CD4-positive, alpha-beta T cell treated with Interleukin-15 for 1 hour (primary cell): Measurements from ENCODE around the gene CTNND2.

ENCODE experiments used
- DNase-seq: peaks from one replicate; pipeline ENCODE4 v3.0.0-alpha.2; 2020

The CTNND2 gene

DNA sequence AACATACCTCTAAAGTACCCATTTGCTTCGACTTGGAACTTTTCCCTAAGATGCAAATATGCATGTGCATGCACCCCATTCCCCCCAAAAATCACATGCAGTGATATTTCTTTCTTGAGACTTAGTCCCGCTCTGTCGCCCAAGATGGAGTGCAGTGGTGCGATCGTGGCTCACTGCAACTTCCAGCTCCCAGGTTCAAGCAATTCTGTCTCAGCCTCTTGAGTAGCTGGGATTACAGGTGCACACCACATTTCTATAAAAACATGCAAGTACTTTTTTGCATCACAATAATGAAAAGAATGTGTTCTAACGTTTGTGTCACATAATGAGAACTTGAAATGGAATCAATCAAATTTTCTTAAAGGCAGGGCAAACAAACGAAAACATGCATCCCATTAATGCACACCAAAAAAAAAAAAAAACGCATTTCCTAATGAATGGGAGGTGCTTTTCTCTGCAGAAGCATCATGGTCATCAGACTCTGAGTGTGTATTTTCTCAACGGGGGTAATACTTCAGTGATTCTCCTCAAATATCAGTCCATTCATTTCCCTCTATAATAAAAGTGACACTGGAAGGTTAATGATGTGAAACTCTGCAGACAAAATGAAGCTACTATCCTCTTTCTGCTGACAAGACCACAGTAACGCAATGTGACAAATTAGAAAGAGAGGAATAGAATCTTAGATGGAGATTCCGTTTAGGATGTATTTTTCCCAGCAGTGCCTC, 389.4 kb downstream of the CTNND2 start:
- no peak for DNase-seq

DNA sequence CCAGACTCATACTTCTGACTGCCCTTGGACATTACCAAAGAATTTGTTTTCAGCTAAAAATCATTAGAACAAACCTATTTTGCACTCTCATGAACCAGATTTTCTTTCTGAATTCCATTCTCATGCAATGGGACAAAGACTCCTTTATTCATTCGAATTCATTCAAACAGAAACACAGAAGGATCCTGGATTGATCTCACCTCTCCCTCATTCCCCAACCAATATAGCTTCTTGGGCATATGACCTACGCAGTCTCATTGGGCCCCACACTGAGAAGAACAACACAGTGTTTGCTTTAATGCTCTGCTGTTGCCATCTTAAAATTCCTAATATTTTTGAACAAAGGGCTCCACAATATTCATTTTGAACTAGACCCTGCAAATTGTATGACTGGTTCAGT, 392.4 kb downstream of the CTNND2 start:
- no peak for DNase-seq

DNA sequence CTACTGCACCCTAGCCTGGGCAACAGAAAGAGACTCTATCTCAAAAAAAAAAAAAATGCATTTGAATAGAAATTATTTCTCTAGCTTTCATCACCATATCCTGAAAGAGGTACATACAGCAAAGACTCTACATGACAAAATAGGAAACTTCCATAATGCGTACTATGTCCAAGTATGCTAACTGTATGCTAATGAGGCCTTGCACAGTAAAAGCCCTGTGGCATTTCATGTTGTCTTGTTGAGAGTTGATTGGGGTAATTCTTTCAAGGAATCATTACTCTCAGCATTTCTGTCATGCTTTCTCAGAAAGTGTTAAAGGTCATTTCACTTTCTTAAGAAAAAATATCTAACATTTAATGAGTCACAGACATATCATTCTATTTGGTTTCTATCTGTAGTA, 393.4 kb downstream of the CTNND2 start:
- no peak for DNase-seq

DNA sequence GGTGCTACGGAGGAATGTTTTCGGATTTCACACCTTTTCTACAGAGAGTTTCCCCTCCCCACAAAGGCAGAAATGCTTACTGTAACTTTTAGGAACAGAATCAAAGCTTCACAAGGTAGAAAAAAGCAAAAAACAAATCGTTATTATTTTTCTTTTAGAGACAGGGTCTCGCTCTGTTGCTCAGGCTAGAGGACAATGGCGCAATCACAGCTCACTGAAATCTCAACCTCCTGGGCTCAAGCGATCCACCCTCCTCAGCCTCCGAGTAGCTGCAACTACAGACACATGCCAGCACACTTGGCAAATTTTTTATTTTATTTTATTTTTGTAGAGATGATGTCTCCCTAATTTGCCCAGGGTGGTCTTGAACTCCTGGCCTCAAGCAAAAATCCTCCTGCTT, 394.5 kb downstream of the CTNND2 start:
- DNase-seq: no peak

DNA sequence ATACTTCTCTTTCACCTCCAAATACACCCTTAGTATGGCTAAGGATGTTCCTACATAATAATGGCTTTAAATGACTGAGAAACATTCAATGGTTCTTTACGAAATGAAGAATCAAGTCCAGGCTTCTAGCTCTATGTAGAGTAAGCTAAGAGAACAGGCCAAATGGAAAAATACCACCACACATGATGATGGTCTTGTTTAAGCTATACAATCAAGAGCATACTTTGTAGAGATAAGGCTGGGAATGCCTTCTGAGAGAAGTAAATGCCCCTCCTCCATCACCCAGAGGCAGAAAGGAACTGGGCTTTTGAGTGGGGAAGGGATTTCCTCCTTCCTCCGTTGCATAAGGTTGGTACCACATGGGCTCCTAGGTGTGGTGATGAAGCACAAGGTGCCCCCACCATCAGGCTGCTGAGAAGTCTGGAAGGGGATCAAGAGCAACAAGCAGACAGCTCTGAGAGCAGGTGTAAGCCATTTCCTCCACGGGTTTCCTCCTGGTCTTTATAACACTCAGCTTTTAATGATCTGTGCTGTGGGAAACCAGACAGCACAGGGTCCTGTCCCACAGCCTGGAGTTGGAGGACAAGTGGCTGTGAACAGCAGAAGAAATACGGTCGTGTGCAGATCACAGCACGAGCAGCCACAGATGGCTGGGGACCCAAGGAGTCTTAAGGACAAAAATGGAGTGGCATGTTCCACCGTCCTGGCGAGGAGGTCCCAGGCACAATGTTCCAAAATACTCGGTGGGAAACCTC, 396.9 kb downstream of the CTNND2 start:
- no peak for DNase-seq

DNA sequence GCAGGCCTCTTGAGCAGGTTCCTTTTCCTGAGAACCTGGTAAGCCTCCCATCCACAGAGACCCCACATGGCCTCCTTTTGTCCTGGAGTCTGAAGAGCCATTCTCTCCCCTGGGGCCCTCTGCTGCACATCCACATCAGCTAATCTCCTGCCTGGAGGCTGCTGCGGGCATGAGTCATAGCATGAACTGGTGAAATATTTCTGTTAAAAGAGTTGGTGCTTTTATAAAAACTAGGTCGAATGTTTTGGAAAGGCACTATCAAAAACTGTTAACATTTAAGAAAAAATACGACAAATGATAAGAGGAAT, 399.4 kb downstream of the CTNND2 start:
- no peak for DNase-seq

DNA sequence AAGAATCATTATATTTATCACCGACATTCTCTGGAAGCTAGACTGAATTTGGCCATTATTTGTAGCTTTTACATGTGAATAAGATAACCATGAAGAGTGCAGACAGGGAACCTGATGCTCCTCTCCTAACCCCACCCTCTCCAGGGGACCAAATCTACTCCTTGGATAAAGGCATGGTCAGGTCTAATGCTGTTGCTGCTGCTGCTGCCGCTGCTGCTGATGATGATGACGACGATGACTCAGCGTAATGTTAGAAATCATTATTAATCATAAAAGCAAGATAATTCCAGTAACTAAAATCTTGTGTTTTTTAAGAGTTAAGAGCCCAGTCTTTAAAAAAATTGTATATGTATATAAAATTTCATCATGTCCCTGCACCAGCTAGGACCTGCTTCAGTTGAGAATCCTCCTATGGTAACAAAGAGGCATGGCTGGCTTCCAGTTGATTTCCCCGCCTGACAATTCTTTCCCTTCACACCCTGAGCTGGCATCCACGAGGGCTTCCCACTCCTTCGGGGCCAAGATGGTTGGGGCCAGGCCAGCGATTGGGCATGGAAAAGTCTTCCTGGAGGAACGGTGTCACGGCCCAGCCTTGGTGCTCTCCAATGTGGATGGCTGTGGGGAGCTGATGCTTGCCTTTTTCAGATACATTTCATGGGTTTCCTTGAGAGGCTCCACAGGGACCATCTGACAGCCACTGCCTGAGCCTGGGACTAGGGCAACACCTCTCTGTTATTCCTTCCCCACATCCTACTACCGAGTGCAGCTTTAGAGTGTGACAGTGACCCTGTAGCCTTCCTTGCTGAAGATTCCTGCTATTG, 400.0 kb downstream of the CTNND2 start:
- no peak for DNase-seq

DNA sequence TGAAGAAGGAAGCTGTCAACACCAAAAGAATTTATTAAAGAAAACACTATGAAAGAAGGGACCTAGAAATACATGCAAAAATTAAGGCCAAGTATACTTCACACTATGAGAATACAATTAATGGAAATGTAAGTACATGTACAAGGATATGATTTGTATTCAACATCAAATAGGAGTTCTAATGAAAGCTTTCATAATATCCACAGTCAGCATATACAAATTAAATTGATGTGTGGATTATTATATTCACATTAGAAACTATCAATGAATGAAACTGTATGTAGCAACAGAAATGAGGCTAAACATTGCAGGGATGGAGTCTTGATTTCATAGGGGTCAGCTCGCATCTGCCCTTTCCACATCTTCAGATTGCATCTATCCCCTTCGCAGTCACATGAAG, 401.5 kb downstream of the CTNND2 start:
- no peak for DNase-seq

DNA sequence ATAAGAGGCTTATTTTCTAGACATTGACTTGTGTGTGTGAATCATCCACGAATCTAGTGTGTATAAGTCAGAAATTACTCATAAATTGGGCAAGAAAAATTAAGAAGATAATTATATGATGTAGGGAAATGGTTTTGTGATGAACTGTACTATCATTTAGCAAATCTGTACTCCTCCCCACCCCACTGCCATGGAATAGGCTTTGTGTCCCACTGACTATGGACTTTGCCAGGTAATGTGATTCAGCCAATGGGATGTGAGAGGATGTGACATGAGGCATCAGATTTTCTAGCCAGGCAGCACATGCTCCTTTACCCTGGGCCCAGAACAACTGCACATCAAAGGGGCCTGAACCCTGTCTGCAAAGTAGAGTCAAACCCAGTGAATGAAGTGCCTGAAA, 406.6 kb downstream of the CTNND2 start:
- DNase-seq: no peak

DNA sequence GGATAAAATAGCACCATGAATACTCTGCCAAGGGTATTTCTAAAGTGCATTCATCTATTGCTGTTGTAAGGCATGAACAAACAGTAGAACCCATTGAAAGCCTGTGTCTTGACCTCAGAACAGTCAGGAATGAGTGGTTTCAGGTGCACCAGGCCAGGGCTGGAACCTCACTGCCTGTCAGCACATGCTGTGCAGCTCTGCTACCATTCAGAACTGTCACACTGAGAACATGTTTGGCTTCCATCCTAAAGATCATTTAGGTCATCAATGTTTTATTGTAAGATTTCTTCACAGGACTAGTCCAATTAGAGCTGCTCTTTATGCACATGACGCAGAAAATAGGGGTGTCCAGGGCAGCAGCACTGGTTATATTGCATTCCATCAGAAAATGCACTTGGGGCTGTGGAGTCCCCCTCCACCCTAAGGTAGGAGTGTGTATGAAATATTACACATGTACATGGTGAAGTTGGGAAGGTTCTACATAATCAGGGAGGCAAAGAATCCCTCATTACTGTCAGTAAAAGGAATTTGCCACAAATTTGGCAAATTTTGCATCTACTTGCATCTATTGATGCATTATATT, 408.0 kb downstream of the CTNND2 start:
- no peak for DNase-seq

DNA sequence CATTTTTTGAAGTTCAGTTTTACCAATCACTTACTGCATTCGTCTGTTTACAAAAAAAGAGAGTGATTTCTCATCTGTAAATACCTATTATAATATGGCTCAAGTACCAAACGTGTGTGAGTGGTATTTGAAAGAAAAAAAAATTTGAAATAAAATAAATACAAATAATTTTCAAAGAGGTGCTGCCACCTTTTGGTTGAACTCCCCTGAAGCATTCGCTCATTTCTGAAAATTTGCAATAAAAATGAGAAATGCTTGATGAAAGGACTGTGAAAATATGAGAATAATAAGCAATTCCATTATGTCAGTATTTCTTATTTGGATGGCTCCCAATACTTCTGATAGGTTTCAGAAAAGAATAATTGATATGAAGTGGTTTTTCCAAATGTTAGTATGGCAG, 409.9 kb downstream of the CTNND2 start:
- DNase-seq: no peak

DNA sequence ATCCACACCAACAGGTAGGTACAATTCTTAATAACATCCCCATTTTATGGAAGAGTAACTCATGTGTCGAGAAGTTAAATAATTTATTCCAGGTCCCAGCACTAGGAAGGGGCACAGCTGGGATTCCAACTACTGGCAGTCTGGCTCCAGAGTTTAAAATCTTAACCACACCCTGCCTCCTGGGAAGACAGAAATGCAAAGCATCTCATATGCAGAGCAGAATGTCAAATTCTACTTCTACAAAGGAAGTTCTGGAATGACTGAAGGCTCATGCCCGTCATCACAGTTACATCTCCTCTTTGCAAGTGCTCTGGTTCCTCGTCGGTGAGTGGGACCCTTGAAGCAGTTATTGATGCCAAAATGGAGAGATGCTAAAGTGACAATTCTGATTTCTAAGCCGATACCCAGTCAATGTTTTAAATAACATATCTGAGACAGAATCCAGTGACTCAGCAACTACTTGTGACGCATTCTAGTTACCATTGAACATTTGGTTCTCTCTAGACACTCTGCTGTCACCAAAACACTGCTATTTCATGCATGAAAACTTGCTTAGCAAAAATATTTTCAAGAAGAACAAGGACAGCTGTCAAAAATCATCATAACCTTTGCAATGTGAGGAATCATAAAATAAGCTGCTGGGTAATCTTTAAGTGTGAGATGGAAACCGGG, 412.7 kb downstream of the CTNND2 start:
- DNase-seq: no peak

DNA sequence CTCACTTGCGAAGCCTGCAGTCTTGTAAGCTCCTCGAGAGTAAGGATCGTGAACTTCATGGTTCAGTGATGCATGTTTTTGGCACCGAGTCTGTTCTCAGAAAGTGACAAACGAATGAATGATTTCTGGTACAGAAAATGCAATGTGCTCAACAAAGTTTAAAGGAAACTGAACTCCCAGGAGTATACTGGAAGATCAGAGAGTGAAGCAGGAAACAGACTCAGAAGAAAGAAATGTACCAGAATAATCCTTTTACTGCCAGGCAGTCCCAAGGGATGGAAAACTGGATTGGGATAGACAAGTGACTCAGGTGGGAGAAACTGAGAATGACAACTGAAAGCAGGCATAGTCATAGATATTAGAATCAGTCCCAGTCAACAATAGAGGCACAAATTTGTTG, 420.6 kb downstream of the CTNND2 start:
- no peak for DNase-seq

DNA sequence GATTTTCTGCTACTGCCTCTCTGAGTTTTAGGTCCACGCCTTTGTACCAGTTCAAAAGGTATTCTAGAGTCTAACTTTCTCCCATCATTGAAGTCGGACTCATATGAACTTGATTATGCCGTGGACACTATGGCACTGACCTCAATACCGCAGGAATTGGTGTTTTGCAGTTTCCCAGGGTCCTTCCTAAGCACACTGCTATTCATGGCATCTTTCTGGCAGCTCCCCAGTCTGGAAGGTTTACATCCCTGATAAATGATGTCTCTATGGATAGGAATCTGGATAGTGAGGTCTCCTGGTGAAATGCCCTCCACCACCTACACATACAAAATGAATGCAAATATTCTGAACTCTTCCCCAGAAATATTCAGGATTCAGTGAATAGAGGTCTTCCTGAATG, 422.2 kb downstream of the CTNND2 start:
- no peak for DNase-seq

DNA sequence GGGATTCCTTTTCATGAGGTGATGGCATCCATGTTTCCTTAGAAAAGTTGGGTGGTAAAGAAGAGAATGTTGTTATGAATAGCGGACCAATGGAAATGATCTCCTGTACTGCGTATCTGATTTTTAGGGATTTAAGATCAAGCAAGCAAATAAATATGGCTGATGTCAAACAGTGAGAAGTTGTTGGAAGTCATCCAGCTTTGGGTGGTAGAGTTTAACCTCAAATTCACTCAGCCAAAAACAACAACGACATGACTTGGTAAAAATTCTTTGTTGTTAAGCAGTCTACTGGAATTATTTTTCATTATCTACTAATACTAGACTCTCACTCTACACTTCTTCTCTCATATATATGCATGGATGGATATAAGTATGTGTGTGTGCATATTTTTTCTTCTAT, 426.5 kb downstream of the CTNND2 start:
- DNase-seq: no peak

DNA sequence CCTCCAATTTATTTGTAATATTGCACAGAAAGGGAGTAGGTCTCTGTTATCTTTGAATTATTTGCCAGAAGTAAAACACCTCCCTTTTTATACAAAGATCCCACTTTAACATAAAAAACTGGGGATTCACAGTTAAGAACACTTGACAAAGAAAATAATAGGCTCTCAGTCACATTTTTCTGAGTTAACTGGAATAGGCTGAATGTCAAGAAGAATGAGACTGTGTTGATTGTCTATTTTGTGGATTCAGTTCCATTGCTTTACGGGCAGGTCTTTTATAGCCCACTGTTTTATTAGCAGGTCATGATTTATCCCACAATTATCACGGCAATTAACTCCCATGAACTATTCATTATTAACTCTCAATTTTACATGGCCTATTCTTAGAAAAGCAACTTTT, 427.4 kb downstream of the CTNND2 start:
- DNase-seq: no peak

DNA sequence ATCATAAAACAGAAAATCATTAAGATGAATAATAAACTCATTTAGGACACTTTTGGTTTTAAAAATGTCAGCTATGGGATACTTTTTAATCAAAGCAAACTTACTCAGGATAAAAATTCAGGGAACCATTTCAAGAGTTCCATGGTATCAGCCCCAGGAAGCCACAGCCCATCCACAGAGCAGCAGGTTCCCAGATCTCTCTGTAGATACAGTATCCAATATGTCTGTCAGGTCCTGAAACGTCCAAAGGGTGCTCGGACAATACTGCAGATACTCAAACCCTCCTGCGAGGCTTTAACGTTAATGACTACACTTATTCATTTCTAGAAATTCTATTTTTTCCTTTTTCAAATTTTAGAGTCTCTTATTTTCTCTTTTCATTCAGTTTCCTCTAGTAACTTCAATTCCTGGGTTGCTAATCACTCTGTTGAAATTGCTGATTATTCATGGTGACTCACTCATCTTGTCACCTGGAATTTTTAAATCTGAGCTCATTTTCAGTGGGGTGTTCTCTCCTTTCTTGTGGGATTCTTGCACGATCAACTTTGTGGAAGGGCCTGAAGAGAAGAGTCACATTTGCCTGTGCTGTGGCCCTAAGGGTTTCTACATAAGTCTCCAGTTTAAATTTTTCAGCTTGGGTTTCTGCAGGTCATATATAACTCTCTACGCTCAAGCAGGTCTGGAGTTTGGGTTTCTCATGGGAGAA, 435.8 kb downstream of the CTNND2 start:
- DNase-seq: no peak

DNA sequence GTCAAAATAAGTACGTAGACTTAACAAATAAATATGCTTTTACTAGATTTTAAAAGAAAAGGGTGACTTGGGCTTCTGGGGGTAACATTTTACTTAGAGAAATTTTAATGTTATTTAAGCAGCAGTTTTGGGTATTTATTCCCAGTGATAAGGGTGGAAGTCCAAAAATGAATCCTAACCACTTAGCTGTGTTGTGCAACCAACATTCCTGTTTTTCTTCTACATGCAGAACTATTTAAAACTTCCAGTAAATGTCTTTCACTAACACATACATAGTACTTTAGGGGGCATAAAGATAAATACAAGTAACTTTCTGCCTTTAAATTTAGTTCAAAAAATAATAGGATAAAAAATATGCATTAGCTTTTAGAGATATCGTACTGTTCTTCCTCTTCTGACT, 436.7 kb downstream of the CTNND2 start:
- no peak for DNase-seq

DNA sequence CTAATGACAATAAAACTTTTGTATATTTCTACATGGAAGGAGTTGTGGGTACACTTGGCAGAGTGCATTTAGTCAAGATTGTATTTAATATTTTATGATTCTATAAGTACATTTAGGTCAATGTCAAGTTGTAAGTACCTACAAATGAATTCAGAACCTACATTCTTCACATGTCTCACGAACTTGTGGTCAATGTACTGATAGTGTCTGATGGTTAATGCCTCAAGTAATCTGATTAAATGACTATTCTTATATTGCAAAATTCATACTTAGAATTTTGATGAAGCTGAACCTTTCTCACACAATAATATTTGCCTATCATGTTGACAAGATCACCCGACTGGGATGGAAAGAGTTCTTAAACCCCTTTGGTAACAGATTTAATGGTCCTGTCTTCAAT, 444.5 kb downstream of the CTNND2 start:
- DNase-seq: no peak

DNA sequence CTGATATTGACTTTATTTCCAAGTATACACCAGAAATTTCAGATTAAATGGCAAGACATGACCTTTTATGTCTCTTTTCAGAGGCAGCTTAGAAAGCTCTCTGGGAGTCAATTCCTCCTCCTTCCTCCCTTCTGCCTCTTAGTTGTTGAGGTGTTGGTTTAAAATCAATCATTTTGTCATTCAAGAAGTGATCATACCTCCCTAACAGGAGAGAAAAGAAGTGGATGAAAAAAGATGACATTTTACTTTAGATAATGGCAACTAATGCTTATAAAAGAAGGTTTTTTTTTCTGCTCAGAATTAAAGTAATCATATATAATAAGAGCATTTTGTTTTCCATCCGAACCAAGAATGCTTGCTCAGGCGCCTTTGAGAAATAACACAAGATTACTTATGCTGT, 448.7 kb downstream of the CTNND2 start:
- no peak for DNase-seq

DNA sequence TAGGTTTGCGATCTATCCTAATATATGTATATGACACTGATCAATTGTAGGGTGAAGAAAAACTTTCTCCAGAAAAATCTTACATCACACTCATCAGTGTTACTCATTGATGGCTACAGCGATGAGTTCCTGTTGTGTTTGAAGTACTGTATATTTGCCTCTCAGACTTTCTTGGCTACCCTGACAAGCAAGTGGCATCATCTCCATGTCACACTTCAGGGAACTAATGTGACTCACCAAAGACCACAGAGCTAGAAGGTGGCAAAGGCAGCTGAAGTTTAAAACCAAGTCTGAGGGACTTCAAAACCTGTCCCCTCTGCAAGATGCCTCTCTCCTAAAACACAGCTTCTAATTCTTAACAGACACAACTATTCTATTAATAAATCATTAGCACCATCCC, 451.4 kb downstream of the CTNND2 start:
- DNase-seq: no peak

DNA sequence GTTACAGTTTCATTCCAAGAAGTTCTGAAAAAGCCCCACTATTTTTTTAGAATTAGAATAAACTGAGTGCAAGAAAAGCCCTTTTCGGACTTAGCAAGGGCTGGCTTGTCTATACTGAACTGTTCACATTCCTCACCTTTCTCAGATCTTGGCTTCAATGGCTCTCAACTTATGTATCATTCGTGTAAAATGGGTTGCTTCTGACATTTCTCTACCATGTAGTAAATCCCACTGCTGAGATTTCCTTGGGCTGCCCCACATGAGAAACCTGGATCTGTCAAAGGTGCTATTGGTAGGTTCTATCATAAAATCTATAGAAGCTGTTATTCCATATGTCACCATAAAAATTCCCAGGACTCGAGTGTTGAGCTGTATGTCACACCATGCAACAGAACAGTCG, 454.3 kb downstream of the CTNND2 start:
- no peak for DNase-seq

DNA sequence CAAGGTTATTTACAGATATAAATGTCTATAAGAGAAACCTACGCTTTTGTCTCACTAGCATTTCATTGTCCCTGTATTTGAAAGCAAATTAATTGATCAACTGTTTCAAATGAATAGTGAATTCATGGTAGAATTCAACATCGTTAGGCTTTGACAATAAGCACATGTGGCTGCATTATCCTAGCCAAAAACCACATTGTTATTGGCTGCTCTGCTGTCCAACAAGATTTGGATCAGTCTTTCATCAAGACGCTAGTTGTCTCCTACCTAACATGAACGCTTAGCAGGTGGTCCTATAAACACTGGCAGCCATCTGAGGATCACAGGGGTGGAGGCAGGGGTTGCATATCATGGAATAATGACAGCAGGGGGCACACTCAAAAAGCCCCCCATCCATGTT, 455.0 kb downstream of the CTNND2 start:
- DNase-seq: no peak
